GM23248 (cell line): ENCODE measurements around the gene ANKS3. TPM values are rescaled to one million over a fixed set of nuclear protein-coding genes. Genes with fewer than 3 reads are reported as not detected.

Experiments
- DNase-seq: peaks from one replicate; pipeline ENCODE4 v3.0.0-alpha.2; 2015
- H2AFZ ChIP-seq: fragments of 200-600 bp; sonication (generic); 2 replicates; pipeline ENCODE4 v1.6.1; 2016; ENCODE audit warnings: antibody characterized with exemption
- H3F3A ChIP-seq: fragments of 200-600 bp; sonication (generic); 2 replicates; pipeline ENCODE4 v1.6.1; 2016; ENCODE audit warnings: mild to moderate bottlenecking, antibody characterized with exemption, mixed run types; ENCODE audit not compliant: insufficient read depth
- H3K27ac ChIP-seq: fragments of 200-600 bp; sonication (generic); 2 replicates; pipeline ENCODE4 v1.5.1; 2016; ENCODE audit warnings: mild to moderate bottlenecking
- H3K27me3 ChIP-seq: fragments of 200-600 bp; sonication (generic); replicated peaks from 2 replicates; pipeline ENCODE4 v1.6.1; 2016; ENCODE audit warnings: mild to moderate bottlenecking; ENCODE audit not compliant: insufficient read depth
- H3K36me3 ChIP-seq: fragments of 200-600 bp; sonication (generic); 2 replicates; pipeline ENCODE4 v1.6.1; 2016; ENCODE audit warnings: low read depth, mild to moderate bottlenecking
- H3K4me1 ChIP-seq: fragments of 200-600 bp; sonication (generic); 2 replicates; pipeline ENCODE4 v1.6.1; 2016; ENCODE audit warnings: mild to moderate bottlenecking; ENCODE audit not compliant: insufficient read depth
- H3K4me2 ChIP-seq: fragments of 200-600 bp; sonication (generic); one replicate; pipeline ENCODE4 v1.6.1; 2016; ENCODE audit warnings: mild to moderate bottlenecking; ENCODE audit not compliant: unreplicated experiment
- H3K4me3 ChIP-seq: fragments of 200-600 bp; sonication (generic); 2 replicates; pipeline ENCODE4 v1.5.1; 2016; ENCODE audit warnings: mild to moderate bottlenecking
- H3K79me2 ChIP-seq: fragments of 200-600 bp; sonication (generic); 2 replicates; pipeline ENCODE4 v1.6.1; 2016; ENCODE audit warnings: mild to moderate bottlenecking; ENCODE audit not compliant: insufficient read depth
- H3K9ac ChIP-seq: fragments of 200-600 bp; sonication (generic); 2 replicates; pipeline ENCODE4 v1.6.1; 2016; ENCODE audit warnings: mild to moderate bottlenecking
- H3K9me2 ChIP-seq: fragments of 200-600 bp; sonication (generic); 2 replicates; pipeline ENCODE4 v1.6.1; 2016; ENCODE audit warnings: mixed run types, mild to moderate bottlenecking, moderate library complexity; ENCODE audit not compliant: insufficient read depth
- H3K9me3 ChIP-seq: fragments of 200-600 bp; sonication (generic); one replicate; pipeline ENCODE4 v1.6.1; 2017; ENCODE audit warnings: low read depth
- H4K20me1 ChIP-seq: fragments of 200-600 bp; sonication (generic); 2 replicates; pipeline ENCODE4 v1.6.0; 2016; ENCODE audit not compliant: insufficient read depth
- EZH2 ChIP-seq: fragments of 200-600 bp; sonication (generic); IDR thresholded peaks from 2 replicates; pipeline ENCODE4 v1.6.1; 2018; ENCODE audit warnings: antibody characterized with exemption, mild to moderate bottlenecking; ENCODE audit not compliant: insufficient read depth, poor library complexity, severe bottlenecking
- EZH2phosphoT487 ChIP-seq: fragments of 200-600 bp; sonication (generic); IDR thresholded peaks from 2 replicates; pipeline ENCODE4 v1.6.1; 2018; ENCODE audit warnings: antibody characterized with exemption, moderate library complexity, mild to moderate bottlenecking, low read depth; ENCODE audit not compliant: insufficient read depth
- WGBS, 2 experiments: methylation state at CpG; one replicate each; pipeline ENCODE4 v1.1.6; 2015 to 2017; ENCODE audit warnings: low lambda C conversion rate in 2 of 2, low coverage in 1 of 2; ENCODE audit errors: missing lambda C conversion rate in 2 of 2; 5-methylcytosine and 5-hydroxymethylcytosine counted together
- in situ Hi-C: fragments of 300-500 bp; cut with MboI; formaldehyde crosslinking; loops from 2 replicates; pipeline ENCODE4 v1.15.0; 2020
- polyA plus RNA-seq: library from polyadenylated mRNA; unstranded; fragments of >200 nt; fragmentation: Nextera tagmentation; extraction: Ambion mirVana; gene quantifications from 2 replicates; pipeline ENCODE4 v1.2.1, GENCODE V29; 2016
- total RNA-seq: library from RNA; depleted of rRNA; stranded (reverse); fragments of >200 nt; shearing (Covaris generic); gene quantifications from 2 replicates; pipeline ENCODE4 v1.2.3, GENCODE V29; 2014

Gene ANKS3
- total and polyA plus RNA-seq, 2 experiments from 2014 or later = 12.8 to 20.0 TPM

DNA sequence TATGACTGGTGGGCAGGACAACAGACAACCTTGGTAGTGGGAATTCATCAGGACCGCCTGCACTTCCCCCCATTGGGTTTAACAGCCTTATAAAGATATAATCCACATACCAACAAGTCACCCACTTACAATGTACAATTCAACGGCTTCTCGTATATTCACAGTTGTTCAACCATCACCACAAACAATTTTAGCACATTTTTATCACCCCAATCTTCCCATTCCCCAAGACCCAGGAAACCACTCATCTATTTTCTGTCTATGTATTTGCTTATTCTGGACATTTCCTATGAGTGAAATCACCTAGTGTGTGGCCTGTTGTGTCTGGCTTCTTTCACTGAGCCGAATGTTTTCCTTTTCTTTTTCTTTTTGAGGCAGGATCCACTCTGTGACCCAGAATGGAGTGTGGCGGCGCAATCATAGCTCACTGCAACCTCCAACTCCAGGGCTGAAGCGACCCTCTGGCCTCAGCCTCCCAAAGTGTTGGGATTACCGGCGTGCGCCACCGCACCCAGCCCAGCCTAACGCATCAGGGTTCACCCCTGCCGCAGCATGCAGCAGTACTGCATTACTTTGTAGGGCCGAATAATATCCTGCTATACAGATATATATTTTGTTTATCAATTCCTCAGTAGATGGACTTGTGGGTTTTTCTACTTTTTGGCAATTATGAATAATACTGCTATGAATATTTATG, 10.9 kb downstream of the ANKS3 start:
- in situ Hi-C loops = no loop called here
- no peaks in the 10 kb centered on the region for H3K4me1 ChIP-seq
- no peak overlapping the region for H3K4me3 ChIP-seq
- no peaks in the 10 kb centered on the region for H3K9me2 ChIP-seq
- no peak overlapping the region for H3K4me2 ChIP-seq
- H3K79me2 ChIP-seq = no peaks in the 10 kb centered on the region; the same call in 1 of the 2 replicates
- H3F3A ChIP-seq = no peaks in the 10 kb centered on the region
- no peaks in the 10 kb centered on the region for H4K20me1 ChIP-seq
- no peak overlapping the region for H2AFZ ChIP-seq
- no peak overlapping the region for H3K9ac ChIP-seq
- TF ChIP-seq EZH2phosphoT487 (no peak), EZH2 (no peak)
- no peaks in the 10 kb centered on the region for H3K27me3 ChIP-seq
- no peaks in the 10 kb centered on the region for H3K9me3 ChIP-seq
- 94 to 98% methylated on average over 14 of the region's 14 CpGs for WGBS, 2 experiments
- DNase-seq = no peak
- H3K36me3 ChIP-seq = peaks cover 11% of the 10 kb centered on the region; the same call in 1 of the 2 replicates
- H3K27ac ChIP-seq = no peak overlapping the region

GRCh38 chr16:4718466-4718865, 15.6 kb downstream of the ANKS3 start:
- in situ Hi-C loops = no loop called here

DNA sequence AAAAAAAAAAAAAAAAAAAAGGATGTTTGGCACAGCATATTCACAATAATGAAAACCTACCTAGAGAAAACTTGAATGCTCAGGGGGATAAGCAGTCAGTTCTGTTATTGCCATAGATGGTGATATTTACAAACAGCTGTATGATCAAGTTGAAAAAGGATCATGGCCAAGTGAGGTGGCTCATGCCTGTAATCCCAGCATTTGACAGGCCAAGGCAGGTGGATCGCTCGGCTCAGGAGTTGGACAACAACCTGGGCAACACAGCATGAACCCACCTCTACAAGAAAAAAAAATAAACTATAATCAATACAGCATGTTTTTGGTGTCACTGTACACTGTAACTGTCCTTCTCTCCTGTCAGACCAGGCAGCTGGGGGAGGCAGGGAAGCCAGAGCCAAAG, 19.1 kb downstream of the ANKS3 start:
- no peaks in the 10 kb centered on the region for H3K9me2 ChIP-seq
- no peak for TF ChIP-seq EZH2phosphoT487
- no peak for TF ChIP-seq EZH2
- no peaks in the 10 kb centered on the region for H3K27me3 ChIP-seq
- H3K4me2 ChIP-seq = no peak overlapping the region
- WGBS, 2 experiments = 80 to 97% methylated on average over 2 of the region's 2 CpGs
- DNase-seq = no peak
- no peaks in the 10 kb centered on the region for H3K9me3 ChIP-seq
- H3K36me3 ChIP-seq = no peaks in the 10 kb centered on the region; the same call in 1 of the 2 replicates
- no peaks in the 10 kb centered on the region for H3K79me2 ChIP-seq
- no peaks in the 10 kb centered on the region for H3K4me1 ChIP-seq
- no peaks in the 10 kb centered on the region for H4K20me1 ChIP-seq
- no peak overlapping the region for H2AFZ ChIP-seq
- in situ Hi-C loops = no loop called here
- no peak overlapping the region for H3K9ac ChIP-seq
- H3K27ac ChIP-seq = no peak overlapping the region
- no peak overlapping the region for H3K4me3 ChIP-seq
- H3F3A ChIP-seq = no peaks in the 10 kb centered on the region

More at GRCh38 chr16:4718466-4718865, 15.6 kb downstream of the ANKS3 start:
- H3K9ac ChIP-seq = no peak overlapping the region
- no peaks in the 10 kb centered on the region for H3K9me3 ChIP-seq
- DNase-seq = no peak
- no peak overlapping the region for H3K27ac ChIP-seq
- no peak overlapping the region for H2AFZ ChIP-seq
- no peak overlapping the region for H3K4me2 ChIP-seq
- H3F3A ChIP-seq = no peaks in the 10 kb centered on the region
- H3K36me3 ChIP-seq = no peaks in the 10 kb centered on the region
- no peaks in the 10 kb centered on the region for H3K79me2 ChIP-seq
- WGBS, 2 experiments = 72 to 79% methylated on average over 5 of the region's 5 CpGs
- H3K4me1 ChIP-seq = no peaks in the 10 kb centered on the region
- no peak overlapping the region for H3K4me3 ChIP-seq
- TF ChIP-seq EZH2phosphoT487 (no peak), EZH2 (no peak)
- H3K9me2 ChIP-seq = no peaks in the 10 kb centered on the region
- no peaks in the 10 kb centered on the region for H3K27me3 ChIP-seq
- no peaks in the 10 kb centered on the region for H4K20me1 ChIP-seq

DNA sequence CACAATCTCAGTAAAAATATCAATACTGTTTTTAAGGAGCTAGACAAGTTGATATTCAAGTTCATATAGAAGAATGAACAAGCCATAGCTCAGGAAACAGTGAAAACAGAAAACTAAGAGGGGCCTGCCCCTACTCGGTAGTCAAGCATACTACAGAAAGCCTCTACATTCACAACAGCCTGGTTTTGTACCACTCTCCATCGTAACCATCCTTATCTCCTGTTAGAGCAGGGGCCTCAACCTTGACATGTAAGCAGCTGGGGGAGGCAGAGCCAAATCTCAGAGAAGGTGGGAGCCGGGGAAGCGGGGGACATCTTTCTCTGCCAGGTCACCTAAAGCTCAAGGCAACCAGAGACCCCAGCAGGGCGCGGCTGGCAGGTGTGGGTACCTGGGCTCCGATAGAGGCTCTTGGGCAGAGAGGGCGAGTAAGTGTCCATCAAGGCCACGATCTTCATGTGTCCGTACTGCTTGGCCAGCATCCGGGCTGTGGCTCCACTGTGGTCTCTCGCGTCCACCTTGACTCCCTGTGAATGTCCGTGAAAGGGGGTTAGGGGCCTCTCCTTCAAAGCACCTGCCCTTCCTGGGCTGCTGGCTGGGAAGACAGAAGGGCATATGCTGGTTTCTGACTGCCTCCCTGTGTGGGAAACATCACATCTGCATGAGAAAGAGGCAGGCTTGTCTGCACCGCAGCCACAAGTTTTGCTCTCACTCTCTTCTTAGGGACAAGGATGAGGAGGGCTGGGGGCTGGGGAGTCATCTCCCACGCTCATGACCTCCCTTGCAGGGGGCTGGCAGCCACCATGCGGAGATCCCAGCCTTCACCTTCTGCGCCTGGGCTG, 20.2 kb downstream of the ANKS3 start:
- Histone ChIP-seq H3K27ac (no peak overlapping the region), H3K27me3 (no peaks in the 10 kb centered on the region), H3K4me2 (no peak overlapping the region), H3K9me2 (no peaks in the 10 kb centered on the region), H3K4me1 (no peaks in the 10 kb centered on the region), H3K36me3 (no peaks in the 10 kb centered on the region; the same call in 1 of the 2 replicates), H2AFZ (no peak overlapping the region), H4K20me1 (no peaks in the 10 kb centered on the region), H3K9me3 (no peaks in the 10 kb centered on the region), H3K9ac (no peak overlapping the region), H3K79me2 (no peaks in the 10 kb centered on the region), H3F3A (no peaks in the 10 kb centered on the region), H3K4me3 (no peak overlapping the region)
- no peak for DNase-seq
- in situ Hi-C loops = no loop called here
- TF ChIP-seq EZH2phosphoT487 (no peak), EZH2 (no peak)
- 85% methylated on average over 18 of the region's 18 CpGs for WGBS, 2 experiments
